Loucy (cell line): Measurements from ENCODE around the gene FOXK2.

ENCODE experiments used
- EZH2phosphoT487 ChIP-seq: fragments of 200-600 bp; IDR thresholded peaks from 2 replicates; pipeline ENCODE4 v1.6.1; 2018; ENCODE audit warnings: antibody characterized with exemption, mild to moderate bottlenecking, moderate library complexity, borderline replicate concordance
- TF ChIP-seq, protein P1 (sequence below): fragments of 200-600 bp; sonication (generic); conservative IDR thresholded peaks from 2 replicates; pipeline ENCODE4 v1.5.1; 2014; ENCODE audit warnings: mild to moderate bottlenecking, antibody characterized with exemption, low read length

DNA sequence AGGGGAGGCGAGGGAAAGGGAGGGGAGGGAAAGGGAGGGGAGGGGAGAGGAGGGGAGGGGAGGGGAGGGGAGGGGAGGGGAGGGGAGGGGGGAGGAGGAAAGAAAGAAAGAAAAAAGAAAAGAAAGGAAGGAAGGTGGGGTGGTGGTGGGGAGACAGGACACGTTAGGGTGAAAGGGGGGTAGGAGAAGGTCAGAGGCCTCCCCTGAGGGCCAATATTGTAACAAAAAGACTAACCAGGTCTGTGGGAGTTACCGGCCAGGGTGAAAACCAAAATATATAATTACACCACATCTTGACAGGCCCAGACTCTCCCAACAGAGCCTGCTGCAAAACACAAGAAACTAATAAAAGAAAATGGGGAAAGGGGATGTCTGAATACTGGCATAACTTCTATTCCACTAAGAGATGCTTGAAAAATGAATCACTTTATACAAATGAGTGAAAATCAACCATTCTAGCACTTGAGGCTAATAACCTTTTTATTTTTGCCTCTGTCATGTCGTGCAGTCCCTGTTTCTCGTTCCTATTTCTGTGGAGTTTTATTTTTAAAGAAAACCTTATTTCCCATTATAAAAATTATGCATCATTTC, 118.7 kb downstream of the FOXK2 start:
- TF ChIP-seq, protein P1, sequence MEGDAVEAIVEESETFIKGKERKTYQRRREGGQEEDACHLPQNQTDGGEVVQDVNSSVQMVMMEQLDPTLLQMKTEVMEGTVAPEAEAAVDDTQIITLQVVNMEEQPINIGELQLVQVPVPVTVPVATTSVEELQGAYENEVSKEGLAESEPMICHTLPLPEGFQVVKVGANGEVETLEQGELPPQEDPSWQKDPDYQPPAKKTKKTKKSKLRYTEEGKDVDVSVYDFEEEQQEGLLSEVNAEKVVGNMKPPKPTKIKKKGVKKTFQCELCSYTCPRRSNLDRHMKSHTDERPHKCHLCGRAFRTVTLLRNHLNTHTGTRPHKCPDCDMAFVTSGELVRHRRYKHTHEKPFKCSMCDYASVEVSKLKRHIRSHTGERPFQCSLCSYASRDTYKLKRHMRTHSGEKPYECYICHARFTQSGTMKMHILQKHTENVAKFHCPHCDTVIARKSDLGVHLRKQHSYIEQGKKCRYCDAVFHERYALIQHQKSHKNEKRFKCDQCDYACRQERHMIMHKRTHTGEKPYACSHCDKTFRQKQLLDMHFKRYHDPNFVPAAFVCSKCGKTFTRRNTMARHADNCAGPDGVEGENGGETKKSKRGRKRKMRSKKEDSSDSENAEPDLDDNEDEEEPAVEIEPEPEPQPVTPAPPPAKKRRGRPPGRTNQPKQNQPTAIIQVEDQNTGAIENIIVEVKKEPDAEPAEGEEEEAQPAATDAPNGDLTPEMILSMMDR, result no peak
- TF ChIP-seq EZH2phosphoT487, result no peak
